Pancreas (tissue), 10 donors: ENCODE measurements around the gene RBP7. TPM values are rescaled to one million over a fixed set of nuclear protein-coding genes. Genes with fewer than 3 reads are reported as not detected.

Experiments used
- ATAC-seq, 4 donors: fragments of 200-7000 bp; cut with Tn5 transposase; one replicate each; pipeline versions ENCODE4 v1.8.0 to v1.9.1; 2020; ENCODE audit warnings: mild to moderate bottlenecking in 4 of 4, moderate library complexity in 4 of 4
- DNase-seq, 6 donors: peaks; one replicate each; pipeline ENCODE4 v3.0.0-alpha.2; 2020
- FAIRE-seq: peaks from 2 replicates; lab custom pipeline; 2012; peaks lifted over from hg19 to GRCh38; lab: Jason Lieb, UNC
- H3K27ac ChIP-seq, 4 donors: fragments of 200-600 bp; sonication (generic); 1 replicate in 3 of 4; 2 replicates in 1 of 4; pipeline versions ENCODE4 v1.5.0 to v1.8.0; 2020
- H3K27me3 ChIP-seq, 4 donors: fragments of 200-600 bp; one replicate each; pipeline ENCODE4 v1.8.0; 2021
- H3K36me3 ChIP-seq, 3 donors: fragments of 200-600 bp; sonication (generic) in 1 of 3; one replicate each; pipeline versions ENCODE4 v1.5.0 to v1.8.0; 2020 to 2021
- H3K4me1 ChIP-seq, 3 donors: fragments of 200-600 bp; one replicate each; pipeline ENCODE4 v1.8.0; 2021
- H3K4me3 ChIP-seq, 4 donors: fragments of 200-600 bp; sonication (generic) in 2 of 4; one replicate each; pipeline versions ENCODE4 v1.5.0 to v1.8.0; 2020 to 2021
- H3K9me3 ChIP-seq, 4 donors: fragments of 200-600 bp; one replicate each; pipeline ENCODE4 v1.8.0; 2021
- WGBS, 2 donors: extraction: QIAGEN DNeasy Blood & Tissue Kit; methylation state at CpG; one replicate each; pipeline ENCODE4 v1.1.7; 2013; 5-methylcytosine and 5-hydroxymethylcytosine counted together
- intact Hi-C, 3 donors: fragments of 100-400 bp; cut with DNase I; formaldehyde crosslinking; loops; one replicate each; pipeline versions ENCODE4 v1.11.1 to v1.14.2; 2022
- microRNA-seq, 2 donors: library from miRNA; unstranded; fragments of <30 nt; microRNA quantifications; one replicate each; pipeline versions ENCODE4 to v1.1.0, GENCODE V29; 2019 to 2020
- polyA plus RNA-seq, 2 donors: library from polyadenylated mRNA; stranded (reverse); fragments of 200-250 nt; gene quantifications; one replicate each; pipeline ENCODE4 v1.2.3, GENCODE V29; 2013
- total RNA-seq, 6 donors: library from RNA; stranded (reverse); fragmentation: NEBNext Ultra II Directional in 4 of 6; extraction: Animal tissue kit (Norgen Biotek cat#: 25700) in 4 of 6; gene quantifications; one replicate each; pipeline versions ENCODE4 v1.2.1 to v1.2.4, GENCODE V29; 2021 to 2023
- TF ChIP-seq, protein P1 (sequence below), 4 donors: fragments of 200-600 bp; sonication (generic) in 3 of 4; IDR thresholded peaks; one replicate each; pipeline versions ENCODE4 v1.5.0 to v1.8.0; 2021; ENCODE audit warnings: antibody characterized with exemption in 4 of 4
- donor health status: healthy with polysubstance abuse.
- donor health status: DM: no; HTN: no; CAD: no; lungs with moderate emphysema.
- donor health status: DM: no; HTN: no; CAD: no.
- donor health status: control.
- donor health status: control.
- donor health status: Bipolar disorder and iron deficiency.
- donor health status: DM: yes; HTN: yes; CAD: no.
- donor health status: DM: no; HTN: no; CAD: no.
- donor health status: DM: no; HTN: no; CAD: no.
- donor health status: DM: yes; HTN: yes; CAD: no.

Gene RBP7
- total and polyA plus RNA-seq, 8 donors: 0.76 to 17.4 (median 2.5) TPM

DNA sequence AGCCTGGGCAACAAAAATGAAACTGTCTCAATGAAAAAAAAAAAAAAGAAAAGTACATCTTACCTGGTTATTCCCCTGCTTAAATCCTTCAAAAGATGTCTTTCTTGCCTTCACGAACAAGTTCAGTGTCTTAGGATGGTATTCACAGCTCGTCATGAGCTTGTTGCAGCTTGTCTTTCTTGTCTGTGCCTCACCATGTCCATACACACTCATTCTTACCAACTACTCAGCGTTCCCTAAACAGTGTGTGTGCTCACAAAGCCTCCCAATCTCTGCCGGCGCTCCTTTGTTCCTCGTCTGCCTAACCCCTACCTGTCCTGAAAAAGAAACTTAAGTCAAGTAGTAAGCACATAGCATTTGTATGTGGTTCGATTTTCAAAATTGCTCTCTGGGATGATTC is 66.8 kb downstream of the RBP7 start:
- no peaks in the 10 kb centered on the region for H3K27me3 ChIP-seq
- intact Hi-C loops: no loop called here
- H3K4me3 ChIP-seq: no peak overlapping the region
- DNase-seq (no peak), ATAC-seq (no peak), FAIRE-seq (no peak)
- peaks cover 7 to 16% (median 12%) of the 10 kb centered on the region in 3 donors for H3K4me1 ChIP-seq
- no peaks in the 10 kb centered on the region for H3K9me3 ChIP-seq
- H3K27ac ChIP-seq: no peak overlapping the region
- no peaks in the 10 kb centered on the region for H3K36me3 ChIP-seq
- 83 to 89% methylated on average over 7 of the region's 7 CpGs for WGBS, 2 donors
- TF ChIP-seq, protein P1, sequence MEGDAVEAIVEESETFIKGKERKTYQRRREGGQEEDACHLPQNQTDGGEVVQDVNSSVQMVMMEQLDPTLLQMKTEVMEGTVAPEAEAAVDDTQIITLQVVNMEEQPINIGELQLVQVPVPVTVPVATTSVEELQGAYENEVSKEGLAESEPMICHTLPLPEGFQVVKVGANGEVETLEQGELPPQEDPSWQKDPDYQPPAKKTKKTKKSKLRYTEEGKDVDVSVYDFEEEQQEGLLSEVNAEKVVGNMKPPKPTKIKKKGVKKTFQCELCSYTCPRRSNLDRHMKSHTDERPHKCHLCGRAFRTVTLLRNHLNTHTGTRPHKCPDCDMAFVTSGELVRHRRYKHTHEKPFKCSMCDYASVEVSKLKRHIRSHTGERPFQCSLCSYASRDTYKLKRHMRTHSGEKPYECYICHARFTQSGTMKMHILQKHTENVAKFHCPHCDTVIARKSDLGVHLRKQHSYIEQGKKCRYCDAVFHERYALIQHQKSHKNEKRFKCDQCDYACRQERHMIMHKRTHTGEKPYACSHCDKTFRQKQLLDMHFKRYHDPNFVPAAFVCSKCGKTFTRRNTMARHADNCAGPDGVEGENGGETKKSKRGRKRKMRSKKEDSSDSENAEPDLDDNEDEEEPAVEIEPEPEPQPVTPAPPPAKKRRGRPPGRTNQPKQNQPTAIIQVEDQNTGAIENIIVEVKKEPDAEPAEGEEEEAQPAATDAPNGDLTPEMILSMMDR (IDR thresholded peaks at IDR 0.05): no peak

DNA sequence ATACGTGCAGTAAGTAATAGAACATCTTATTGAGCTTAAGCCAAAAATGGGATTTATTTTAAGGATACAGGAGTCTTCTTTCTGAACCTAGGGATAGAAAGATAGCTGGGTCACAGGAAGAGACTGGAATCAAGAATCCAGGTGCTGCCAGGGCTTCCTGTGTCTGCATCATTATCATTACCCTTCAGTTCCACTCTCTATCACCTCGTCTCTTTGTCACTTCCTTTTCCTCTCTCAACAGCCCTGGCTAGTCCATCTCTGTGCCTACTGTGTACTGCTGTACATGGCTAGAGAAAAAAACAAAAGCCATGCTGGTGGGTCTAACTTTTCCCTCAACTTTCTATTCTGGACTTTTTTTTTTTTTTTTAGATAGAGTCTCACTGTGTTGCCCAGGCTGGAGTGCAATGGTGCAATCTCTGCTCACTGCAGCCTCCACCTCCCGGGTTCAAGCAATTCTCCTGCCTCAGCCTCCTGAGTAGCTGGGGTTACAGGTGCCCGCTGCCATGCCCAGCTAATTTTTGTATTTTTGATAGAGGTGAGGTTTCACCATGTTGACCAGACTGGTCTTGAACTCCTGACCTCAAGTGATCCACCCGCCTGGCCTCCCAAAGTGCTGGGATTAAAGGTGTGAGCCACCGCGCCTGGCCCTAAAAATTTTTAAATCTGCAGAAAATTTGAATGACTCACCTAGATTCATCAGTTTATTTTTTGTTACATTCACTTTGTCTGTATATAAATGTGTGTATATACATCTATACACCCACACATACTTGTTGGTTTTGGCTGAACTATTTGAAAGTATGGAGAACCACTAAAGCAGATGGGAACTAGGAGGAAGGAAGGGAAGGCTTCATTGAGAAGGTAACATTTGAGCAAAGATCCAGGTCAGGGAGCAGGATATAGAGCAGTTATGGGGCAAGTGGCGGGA is 67.7 kb downstream of the RBP7 start:
- H3K36me3 ChIP-seq: no peaks in the 10 kb centered on the region
- intact Hi-C loops: no loop called here
- H3K4me1 ChIP-seq: peaks cover 7 to 16% (median 12%) of the 10 kb centered on the region in 3 donors
- H3K4me3 ChIP-seq: no peak overlapping the region
- 94 to 95% methylated on average over 8 of the region's 8 CpGs for whole genome bisulfite sequencing, 2 donors
- TF ChIP-seq, protein P1 (IDR thresholded peaks at IDR 0.05): no peak
- H3K27ac ChIP-seq: no peak overlapping the region
- H3K27me3 ChIP-seq: no peaks in the 10 kb centered on the region
- H3K9me3 ChIP-seq: no peaks in the 10 kb centered on the region
- FAIRE-seq (no peak), DNase-seq (no peak), ATAC-seq (peak in 1 of 4 donors; percentile 17)

DNA sequence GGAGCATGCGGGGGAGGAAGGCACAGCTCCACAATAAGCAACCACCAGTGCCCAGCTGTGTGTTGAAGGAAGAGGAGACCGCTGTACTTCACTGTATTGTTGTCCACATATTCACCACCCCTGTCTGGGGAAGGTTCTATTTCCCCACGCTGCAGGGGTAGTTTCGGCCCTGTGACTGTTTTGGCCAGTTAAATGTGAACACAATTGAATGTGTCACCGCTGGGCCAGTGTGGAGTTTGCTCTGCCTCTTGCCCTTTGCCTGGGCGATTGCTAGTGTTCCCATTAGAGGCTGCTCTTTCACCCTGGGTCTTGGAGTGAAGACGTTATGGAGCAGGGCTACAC is 68.3 kb downstream of the RBP7 start:
- Histone ChIP-seq H3K36me3 (no peaks in the 10 kb centered on the region), H3K9me3 (no peaks in the 10 kb centered on the region), H3K4me3 (no peak overlapping the region), H3K27me3 (no peaks in the 10 kb centered on the region), H3K27ac (no peak overlapping the region), H3K4me1 (peaks cover 7 to 16% (median 12%) of the 10 kb centered on the region in 3 donors)
- 60 to 61% methylated on average over 7 of the region's 7 CpGs for WGBS, 2 donors
- FAIRE-seq (no peak), DNase-seq (peak in 1 of 6 donors; percentile 57), ATAC-seq (peak in 3 of 4 donors; percentile 49 to 60 (median 57))
- TF ChIP-seq, protein P1 (IDR thresholded peaks at IDR 0.05): no peak
- intact Hi-C loops: no loop called here

Small RNA genes within 50 kb of the gene (microRNA-seq; reads per million reads assigned to microRNA genes)
- gene MIR5697: 0.39 to 2.4 reads per million in 2 donors

Other genes starting within 250 kb of the RBP7 start
- 10 to 100 TPM; 56.9 to 73.5 (median 66.0) TPM for gene CLSTN1, start 173.3 kb upstream of the RBP7 start, total RNA-seq
- 10 to 100 TPM; 44.2 to 54.2 TPM for gene CLSTN1, start 173.3 kb upstream of the RBP7 start, polyA plus RNA-seq
- 10 to 100 TPM; 16.5 to 27.3 (median 21.0) TPM for gene CTNNBIP1, start 87.0 kb upstream of the RBP7 start, total RNA-seq
- 10 to 100 TPM in 1 of 2 donors, 1 to 10 TPM in 1; 9.4 to 15.2 TPM for gene CTNNBIP1, start 87.0 kb upstream of the RBP7 start, polyA plus RNA-seq
- 10 to 100 TPM in 5 of 6 donors, 1 to 10 TPM in 1; 8.4 to 19.6 (median 12.3) TPM for gene LZIC, start 53.8 kb upstream of the RBP7 start, total RNA-seq
- gene LZIC, start 53.8 kb upstream of the RBP7 start, polyA plus RNA-seq: 10 to 100 TPM in 1 of 2 donors, 1 to 10 TPM in 1; 5.5 to 11.1 TPM
- 1 to 10 TPM; 3.0 to 9.3 (median 4.6) TPM for gene NMNAT1, start 53.8 kb upstream of the RBP7 start, total RNA-seq
- 1 to 10 TPM; 3.8 TPM for gene NMNAT1, start 53.8 kb upstream of the RBP7 start, polyA plus RNA-seq
- 10 to 100 TPM; 27.5 to 45.3 (median 35.2) TPM for gene UBE4B, start 35.7 kb downstream of the RBP7 start, total RNA-seq
- gene UBE4B, start 35.7 kb downstream of the RBP7 start, polyA plus RNA-seq: 10 to 100 TPM; 13.0 to 16.7 TPM
- 10 to 100 TPM; 18.3 to 26.4 (median 19.7) TPM for gene KIF1B, start 213.3 kb downstream of the RBP7 start, total RNA-seq
- 1 to 10 TPM; 8.2 TPM for gene KIF1B, start 213.3 kb downstream of the RBP7 start, polyA plus RNA-seq